HG03442 (cell line): ENCODE data around the gene DHTKD1.

Experiments
- ATAC-seq: cut with Tn5 transposase; IDR thresholded peaks from one replicate; pipeline ENCODE4 v1.9.1; 2021; ENCODE audit warnings: mild to moderate bottlenecking, moderate library complexity; ENCODE audit not compliant: unreplicated experiment

DHTKD1 gene

GRCh38 chr10:12068449-12069269 lies at the start of gene DHTKD1:
TSS of gene DHTKD1 (plus strand) at chr10:12068954. CDS start at chr10:12069034, 80 bp downstream.
- peak; percentile 97 for ATAC-seq

- no peak for ATAC-seq
Measured at GRCh38 chr10:12019283-12019971, 49.3 kb upstream of the DHTKD1 start.

- no peak for ATAC-seq
Measured at GRCh38 chr10:12020574-12020973, 48.2 kb upstream of the DHTKD1 start.

- no peak for ATAC-seq
Measured at GRCh38 chr10:12022580-12023257, 46.0 kb upstream of the DHTKD1 start.

GRCh38 chr10:12025591-12025990 lies 43.2 kb upstream of the DHTKD1 start:
- ATAC-seq = no peak

- no peak for ATAC-seq
Measured at GRCh38 chr10:12027539-12027938, 41.2 kb upstream of the DHTKD1 start.

- ATAC-seq = no peak
Measured at GRCh38 chr10:12031404-12031803, 37.4 kb upstream of the DHTKD1 start.

GRCh38 chr10:12036073-12036655 lies 32.6 kb upstream of the DHTKD1 start:
- no peak for ATAC-seq

- ATAC-seq = peak; percentile 15
Measured at GRCh38 chr10:12041766-12042408, 26.9 kb upstream of the DHTKD1 start.

GRCh38 chr10:12042409-12042796 lies 26.4 kb upstream of the DHTKD1 start:
- peak; percentile 9 for ATAC-seq

GRCh38 chr10:12042797-12043651 lies 25.7 kb upstream of the DHTKD1 start, which contains the start of gene UPF2:
TSS of gene UPF2 (minus strand) at chr10:12042809. CDS start at chr10:12035423, 7,386 bp downstream.
- ATAC-seq = peak; percentile 45

GRCh38 chr10:12045596-12045995 lies 23.2 kb upstream of the DHTKD1 start:
- ATAC-seq = no peak

GRCh38 chr10:12048547-12048946 lies 20.2 kb upstream of the DHTKD1 start:
- ATAC-seq = no peak

- no peak for ATAC-seq
Measured at GRCh38 chr10:12050528-12050927, 18.2 kb upstream of the DHTKD1 start.

- no peak for ATAC-seq
Measured at GRCh38 chr10:12051241-12051640, 17.5 kb upstream of the DHTKD1 start.

GRCh38 chr10:12055732-12056131 lies 13.0 kb upstream of the DHTKD1 start:
- no peak for ATAC-seq

- ATAC-seq = no peak
Measured at GRCh38 chr10:12056748-12057147, 12.0 kb upstream of the DHTKD1 start.

- no peak for ATAC-seq
Measured at GRCh38 chr10:12061124-12061523, 7.6 kb upstream of the DHTKD1 start.

- ATAC-seq = no peak
Measured at GRCh38 chr10:12062754-12063482, 5.8 kb upstream of the DHTKD1 start.
